Heart left ventricle (tissue), 16 donors: Measurements from ENCODE around the gene GAD2. TPM values are rescaled to one million over a fixed set of nuclear protein-coding genes. Genes with fewer than 3 reads are reported as not detected.

Experiments
- ATAC-seq, 4 donors: fragments of 200-7000 bp; cut with Tn5 transposase; one replicate each; pipeline ENCODE4 v1.9.1; 2020 to 2022; ENCODE audit warnings: moderate library complexity in 4 of 4, mild to moderate bottlenecking in 3 of 4, moderate number of reproducible peaks in 1 of 4
- DNase-seq, 5 donors: peaks; one replicate each; pipeline ENCODE4 v3.0.0-alpha.2; 2020
- H3K27ac ChIP-seq, 12 donors: fragments of 200-600 bp; sonication (generic) in 4 of 12; one replicate each; pipeline versions ENCODE4 v1.5.0 to v1.8.0; 2016 to 2022; ENCODE audit warnings: mild to moderate bottlenecking in 2 of 12
- H3K27me3 ChIP-seq, 9 donors: fragments of 200-600 bp; sonication (generic) in 2 of 9; one replicate each; pipeline versions ENCODE4 v1.5.1 to v1.8.0; 2016 to 2022; ENCODE audit warnings: mild to moderate bottlenecking in 3 of 9
- H3K36me3 ChIP-seq, 9 donors: fragments of 200-600 bp; sonication (generic) in 2 of 9; one replicate each; pipeline versions ENCODE4 v1.5.0 to v1.8.0; 2018 to 2022; ENCODE audit warnings: mild to moderate bottlenecking in 2 of 9
- H3K4me1 ChIP-seq, 12 donors: fragments of 200-600 bp; sonication (generic) in 4 of 12; one replicate each; pipeline versions ENCODE4 v1.5.0 to v1.8.0; 2016 to 2022; ENCODE audit warnings: mild to moderate bottlenecking in 3 of 12
- H3K4me3 ChIP-seq, 12 donors: fragments of 200-600 bp; sonication (generic) in 4 of 12; one replicate each; pipeline versions ENCODE4 v1.5.0 to v1.8.0; 2017 to 2022; ENCODE audit warnings: mild to moderate bottlenecking in 9 of 12, moderate library complexity in 4 of 12
- H3K9me3 ChIP-seq, 12 donors: fragments of 200-600 bp; sonication (generic) in 4 of 12; one replicate each; pipeline versions ENCODE4 v1.5.0 to v1.8.0; 2016 to 2022; ENCODE audit warnings: mild to moderate bottlenecking in 1 of 12
- POLR2A ChIP-seq, 2 donors: fragments of 450-650 bp; IDR thresholded peaks; one replicate each; pipeline ENCODE4 v1.6.1; 2017; ENCODE audit warnings: antibody characterized with exemption in 2 of 2, mild to moderate bottlenecking in 2 of 2, moderate library complexity in 2 of 2
- WGBS, 4 donors: extraction: QIAGEN DNeasy Blood & Tissue Kit in 2 of 4; methylation state at CpG; one replicate each; pipeline versions ENCODE4 v1.1.5 to v1.1.7; 2013 to 2018; 5-methylcytosine and 5-hydroxymethylcytosine counted together
- intact Hi-C, 10 donors: fragments of 100-400 bp; cut with DNase I; formaldehyde crosslinking; loops; one replicate each; pipeline versions ENCODE4 v1.11.1 to v1.14.2; 2022
- polyA plus RNA-seq, 2 donors: library from polyadenylated mRNA; stranded (reverse); fragments of 200-250 nt; gene quantifications; one replicate each; pipeline ENCODE4 v1.2.3, GENCODE V29; 2013
- total RNA-seq, 9 donors: library from RNA; depleted of rRNA in 2 of 9; stranded (reverse); fragments of >200 nt in 2 of 9; fragmentation: NEBNext Ultra II Directional in 3 of 9; extraction: Animal tissue kit (Norgen Biotek cat#: 25700) in 3 of 9; gene quantifications; one replicate each; pipeline versions ENCODE4 v1.1.0 to v1.2.4, GENCODE V29; 2016 to 2023
- TF ChIP-seq, protein P1 (sequence below), 12 donors: fragments of 200-600 bp; sonication (generic) in 4 of 12; IDR thresholded peaks; one replicate each; pipeline versions ENCODE4 v1.5.0 to v1.8.0; 2018 to 2022; ENCODE audit warnings: antibody characterized with exemption in 12 of 12, mild to moderate bottlenecking in 5 of 12
- donor health status: ischemic (EF 13 %, LVEDD 7.1; RV severe dilation, severe dysfunction).
- donor health status: healthy with polysubstance abuse.
- donor health status: DM: no; HTN: yes; CAD: no.
- donor health status: DM: no; HTN: no; CAD: no.
- donor health status: ischemic (EF 25% LVEDD 6.9; RV normal size, moderate dysfunction).
- donor health status: ischemic (EF 25% LVEDD 5.7; RV mildly dilated, moderate dysfunction).
- donor health status: healthy.
- donor health status: DM: yes; HTN: yes; CAD: no.
- donor health status: ischemic (EF 35%, LVEDD 5.7; RV mildly dilated, moderate dysfunction).
- donor health status: nonischemic (EF 11% LVEDD 7.7; RV severe dilation, severe dysfunction).
- donor health status: DM: yes; HTN: yes; CAD: no.
- donor health status: PGD.
- donor health status: ischemic (EF 29% LVEDD 5.4; RV normal size, mild dysfunction).
- donor health status: nonischemic (EF 23%, LVEDD 6.1; RV moderate dilation, normal function).

The GAD2 gene
- total and polyA plus RNA-seq, 11 donors: not detected

DNA sequence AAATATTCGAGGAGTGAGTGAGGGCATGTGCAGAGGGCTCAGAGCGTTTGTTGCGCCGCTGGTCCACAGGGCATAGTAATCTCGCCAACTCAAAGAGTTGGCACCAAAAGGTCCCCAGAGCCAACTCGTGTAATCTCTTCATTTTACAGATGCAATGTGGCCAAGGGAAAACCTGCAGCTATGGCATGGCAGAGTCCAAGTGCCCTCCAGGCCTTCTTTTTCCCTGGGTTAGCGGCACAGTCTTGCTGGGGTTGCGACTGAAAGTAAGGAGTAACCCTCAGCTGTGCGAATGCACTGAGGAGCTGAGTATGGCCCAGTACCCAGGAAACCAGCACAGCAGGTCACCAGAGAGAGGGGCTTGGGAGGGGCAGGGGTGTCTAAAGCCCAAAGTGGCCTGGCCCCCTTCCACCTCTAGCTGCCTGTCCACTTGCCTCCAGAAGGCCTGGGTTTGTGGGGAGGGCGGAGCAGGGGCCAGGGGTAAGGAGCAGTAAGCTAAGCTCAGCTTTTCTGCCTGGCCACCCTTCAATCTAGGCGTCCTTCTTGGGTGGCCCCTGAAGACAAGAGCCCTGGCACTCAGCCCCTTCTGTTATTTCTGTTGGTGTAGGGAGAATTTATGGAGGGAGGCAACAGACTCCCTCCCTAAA is 3.3 kb upstream of the GAD2 start:
- intact Hi-C loops: no loop called here
- peaks cover 0 to 30% (median 13%) of the 10 kb centered on the region in 12 donors for H3K4me1 ChIP-seq
- H3K27ac ChIP-seq: no peak overlapping the region
- TF ChIP-seq POLR2A (IDR thresholded peaks at IDR 0.05): no peak
- TF ChIP-seq, protein P1, sequence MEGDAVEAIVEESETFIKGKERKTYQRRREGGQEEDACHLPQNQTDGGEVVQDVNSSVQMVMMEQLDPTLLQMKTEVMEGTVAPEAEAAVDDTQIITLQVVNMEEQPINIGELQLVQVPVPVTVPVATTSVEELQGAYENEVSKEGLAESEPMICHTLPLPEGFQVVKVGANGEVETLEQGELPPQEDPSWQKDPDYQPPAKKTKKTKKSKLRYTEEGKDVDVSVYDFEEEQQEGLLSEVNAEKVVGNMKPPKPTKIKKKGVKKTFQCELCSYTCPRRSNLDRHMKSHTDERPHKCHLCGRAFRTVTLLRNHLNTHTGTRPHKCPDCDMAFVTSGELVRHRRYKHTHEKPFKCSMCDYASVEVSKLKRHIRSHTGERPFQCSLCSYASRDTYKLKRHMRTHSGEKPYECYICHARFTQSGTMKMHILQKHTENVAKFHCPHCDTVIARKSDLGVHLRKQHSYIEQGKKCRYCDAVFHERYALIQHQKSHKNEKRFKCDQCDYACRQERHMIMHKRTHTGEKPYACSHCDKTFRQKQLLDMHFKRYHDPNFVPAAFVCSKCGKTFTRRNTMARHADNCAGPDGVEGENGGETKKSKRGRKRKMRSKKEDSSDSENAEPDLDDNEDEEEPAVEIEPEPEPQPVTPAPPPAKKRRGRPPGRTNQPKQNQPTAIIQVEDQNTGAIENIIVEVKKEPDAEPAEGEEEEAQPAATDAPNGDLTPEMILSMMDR (IDR thresholded peaks at IDR 0.05): no peak
- peaks cover 0 to under 1% (median 0%) of the 10 kb centered on the region in 12 donors for H3K9me3 ChIP-seq
- DNase-seq (no peak), ATAC-seq (no peak)
- no peaks in the 10 kb centered on the region for H3K36me3 ChIP-seq
- peaks cover 48 to 91% (median 74%) of the 10 kb centered on the region in 9 donors for H3K27me3 ChIP-seq
- H3K4me3 ChIP-seq: no peak overlapping the region
- WGBS, 4 donors: 11 to 24% (median 20%) methylated on average over 5 to 11 of the region's 11 CpGs

DNA sequence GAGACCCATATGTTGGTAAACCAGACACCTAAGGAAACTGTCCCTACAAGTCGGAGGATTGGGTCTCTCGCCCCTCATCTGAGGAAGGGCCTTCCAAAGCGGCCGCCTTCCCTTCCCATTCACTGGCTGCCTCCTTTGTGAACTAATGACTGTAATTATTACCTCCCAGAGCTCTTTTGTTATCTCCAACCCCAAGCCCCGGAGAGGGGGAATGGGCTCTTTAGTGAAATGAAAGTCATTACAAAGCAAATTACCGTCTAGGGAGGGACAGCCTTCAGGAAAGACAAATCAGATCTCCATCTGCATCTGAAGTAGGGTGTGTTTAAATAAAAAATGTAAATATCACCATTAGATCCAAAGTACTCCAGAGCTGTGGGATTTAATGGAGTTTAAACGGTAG is 2.6 kb upstream of the GAD2 start:
- 8 to 14% (median 11%) methylated on average over 7 of the region's 7 CpGs for WGBS, 4 donors
- intact Hi-C loops: no loop called here
- DNase-seq: no peak
- Histone ChIP-seq H3K36me3 (no peaks in the 10 kb centered on the region), H3K4me1 (peaks cover 0 to 30% (median 13%) of the 10 kb centered on the region in 12 donors), H3K4me3 (no peak overlapping the region), H3K9me3 (no peaks in the 10 kb centered on the region), H3K27me3 (peaks cover 48 to 97% (median 80%) of the 10 kb centered on the region in 9 donors), H3K27ac (no peak overlapping the region)
- TF ChIP-seq POLR2A (IDR thresholded peaks at IDR 0.05): no peak
- TF ChIP-seq, protein P1 (IDR thresholded peaks at IDR 0.05): no peak
- ATAC-seq: no peak

DNA sequence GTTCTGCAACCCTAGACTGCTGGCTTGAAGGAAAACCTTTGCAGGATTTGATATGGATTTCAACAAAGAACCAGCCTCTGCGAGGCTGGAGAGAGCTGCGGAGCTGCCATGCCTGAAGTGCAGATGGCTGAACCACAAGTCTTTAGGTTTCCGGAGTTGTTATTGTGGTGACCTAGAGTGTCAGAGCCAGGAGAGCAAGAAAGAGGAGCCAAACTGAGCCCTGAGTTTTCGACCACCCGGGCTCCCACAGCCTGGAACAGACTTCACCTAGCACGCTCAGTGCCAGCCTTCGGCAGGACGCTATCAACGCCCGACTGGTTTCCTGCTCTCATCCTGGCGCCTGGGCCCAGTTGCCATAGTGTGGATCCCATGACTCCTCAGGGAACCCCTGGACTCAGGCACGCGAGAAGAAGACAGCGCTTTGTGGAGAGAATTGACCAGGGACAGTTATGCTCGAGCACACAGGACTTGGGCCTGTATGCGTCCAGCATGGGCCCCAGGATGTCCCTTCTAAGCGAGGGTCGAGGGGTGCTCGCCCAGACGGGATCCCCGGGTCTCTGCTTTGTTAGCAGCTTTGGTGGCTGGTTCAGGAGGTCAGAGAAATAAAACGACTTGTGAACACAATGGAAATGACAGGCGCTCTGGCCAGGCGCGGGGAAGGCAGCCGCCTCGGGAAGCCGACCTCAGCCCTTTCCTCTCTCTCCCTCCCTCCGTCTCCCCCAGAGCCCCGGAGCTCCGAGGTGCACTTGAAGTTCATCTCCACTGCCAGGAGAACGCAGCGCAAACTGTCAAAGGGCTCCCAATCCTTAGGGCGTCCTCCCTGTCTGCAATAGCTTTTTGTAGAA is 1.8 kb upstream of the GAD2 start:
- no peak for DNase-seq
- H3K36me3 ChIP-seq: no peaks in the 10 kb centered on the region
- WGBS, 4 donors: 3 to 6% (median 4%) methylated on average over 33 to 34 of the region's 34 CpGs
- H3K9me3 ChIP-seq: no peaks in the 10 kb centered on the region
- H3K4me3 ChIP-seq: no peak overlapping the region
- ATAC-seq: no peak
- H3K4me1 ChIP-seq: peaks cover 0 to 30% (median 13%) of the 10 kb centered on the region in 12 donors
- intact Hi-C loops: no loop called here
- no peak overlapping the region for H3K27ac ChIP-seq
- no peak for TF ChIP-seq POLR2A (IDR thresholded peaks at IDR 0.05)
- TF ChIP-seq, protein P1 (IDR thresholded peaks at IDR 0.05): no peak
- peaks cover 48 to 97% (median 87%) of the 10 kb centered on the region in 9 donors for H3K27me3 ChIP-seq

DNA sequence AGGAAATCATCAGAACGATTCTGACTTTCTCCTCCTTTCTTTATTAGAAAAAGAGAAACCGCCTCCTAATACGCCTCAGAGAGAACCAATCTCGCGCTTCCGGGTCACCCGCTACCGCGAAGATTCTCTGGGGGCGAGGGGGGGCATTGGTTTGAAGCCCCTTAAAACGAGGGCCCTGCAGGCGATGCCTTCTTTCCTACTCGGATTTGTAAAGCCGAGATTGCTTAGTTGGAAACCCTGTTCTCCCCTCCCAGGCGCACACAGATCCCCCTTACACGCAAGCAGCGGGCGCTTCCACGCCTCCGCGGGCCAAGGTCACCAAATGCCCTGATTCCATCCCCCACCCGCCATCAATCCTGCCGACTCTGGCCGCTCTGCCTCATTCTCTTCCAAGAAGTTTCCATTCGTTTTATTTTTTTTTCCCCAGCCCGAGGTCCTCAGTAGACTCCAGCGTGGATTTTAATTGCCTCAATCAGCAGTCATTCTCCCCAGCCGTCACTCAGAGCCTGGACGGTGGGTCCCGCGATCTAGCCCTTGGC is 1.1 kb upstream of the GAD2 start:
- ATAC-seq: no peak
- Histone ChIP-seq H3K36me3 (no peaks in the 10 kb centered on the region), H3K27ac (no peak overlapping the region), H3K27me3 (peaks cover 48 to 99% (median 94%) of the 10 kb centered on the region in 9 donors), H3K4me1 (peaks cover 0 to 30% (median 13%) of the 10 kb centered on the region in 12 donors), H3K9me3 (no peaks in the 10 kb centered on the region), H3K4me3 (no peak overlapping the region)
- intact Hi-C loops: no loop called here
- WGBS, 4 donors: 1% methylated on average over 31 of the region's 31 CpGs
- TF ChIP-seq POLR2A (IDR thresholded peaks at IDR 0.05): no peak
- TF ChIP-seq, protein P1 (IDR thresholded peaks at IDR 0.05): no peak
- DNase-seq: no peak
